Testis (tissue), 2 donors: ENCODE data around the gene SNX32.

Experiments used
- CTCF ChIP-seq, 3 experiments: fragments of 450-650 bp in 2 of 3; fragments of 200-600 bp in 1 of 3; sonication (generic) in 1 of 3; IDR thresholded peaks; one replicate each; pipeline ENCODE4 v1.5.1; 2016 to 2019; ENCODE audit warnings: antibody characterized with exemption in 3 of 3, mild to moderate bottlenecking in 2 of 3, moderate library complexity in 1 of 3
- POLR2A ChIP-seq: fragments of 450-650 bp; IDR thresholded peaks from one replicate; pipeline ENCODE4 v1.6.1; 2017; ENCODE audit warnings: antibody characterized with exemption, mild to moderate bottlenecking, moderate library complexity

DNA sequence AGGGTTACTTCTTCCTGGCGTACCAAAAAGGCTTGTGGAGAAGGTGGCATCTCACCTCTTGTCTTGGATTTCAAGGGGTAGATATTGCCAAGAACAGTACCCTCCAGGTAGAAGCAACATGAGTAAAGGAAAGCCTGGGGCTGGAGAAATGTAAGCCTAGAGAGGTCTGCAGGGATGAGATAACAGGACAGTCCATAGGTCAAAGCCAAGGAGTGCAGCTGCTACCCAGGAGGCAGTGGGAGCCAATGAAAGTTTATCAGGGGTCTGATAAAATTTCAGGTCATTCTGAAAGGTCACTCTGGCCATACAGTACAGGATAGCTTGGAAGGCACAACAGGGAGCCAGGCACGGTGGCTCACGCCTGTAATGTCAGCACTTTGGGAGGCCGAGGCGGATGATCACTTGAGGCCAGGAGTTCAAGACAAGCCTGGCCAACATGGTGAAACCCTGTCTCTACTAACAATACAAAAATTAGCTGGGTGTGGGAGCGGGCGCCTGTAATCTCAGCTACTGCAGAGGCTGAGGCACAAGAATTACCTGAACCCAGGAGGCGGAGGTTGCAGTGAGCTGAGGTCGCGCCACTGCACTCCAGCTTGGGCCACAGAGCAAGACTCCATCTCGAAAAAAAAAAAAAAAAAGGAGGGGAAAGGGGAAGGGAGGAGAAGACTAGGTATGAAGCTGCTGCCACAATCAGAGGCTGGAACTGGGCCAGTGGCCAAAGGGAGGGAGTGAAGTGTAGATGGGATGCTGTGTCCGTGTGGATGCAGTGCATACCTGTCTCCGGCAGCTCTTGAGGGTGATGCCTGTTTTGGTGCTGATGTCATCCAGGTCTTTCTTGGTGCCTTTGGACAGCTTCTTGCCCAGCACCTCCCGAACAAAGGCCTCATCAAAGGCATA, 53.3 kb downstream of the SNX32 start:
- TF ChIP-seq CTCF (IDR thresholded peaks at IDR 0.05) (no peak), POLR2A (no peak)
